HepG2 (cell line): ENCODE data around the gene TMIGD3. TPM values are rescaled to one million over a fixed set of nuclear protein-coding genes. Genes with fewer than 3 reads are reported as not detected.
A peak's percentile ranks its signal among the peaks of the same experiment; 100 is the strongest.

Experiments
- CHD4 ChIP-seq: fragments of 200-600 bp; sonication (generic); IDR thresholded peaks from 2 replicates; pipeline ENCODE4 v1.7.0; 2017; ENCODE audit warnings: mild to moderate bottlenecking, low read length, borderline replicate concordance
- GATAD2A ChIP-seq: IDR thresholded peaks from 2 replicates; pipeline ENCODE4 v1.6.1; 2016
- MAFG ChIP-seq: sonication (generic); formaldehyde crosslinking; IDR thresholded peaks from 2 replicates; pipeline ENCODE4 v1.5.1; 2020; ENCODE audit warnings: mild to moderate bottlenecking, missing genetic modification reagents
- PRPF4 ChIP-seq: fragments of 200-400 bp; formaldehyde crosslinking; IDR thresholded peaks from 2 replicates; pipeline ENCODE4 v1.6.1; 2016; ENCODE audit warnings: low read length, low read depth; ENCODE audit not compliant: poor library complexity, severe bottlenecking
- PTBP1 ChIP-seq: fragments of 200-400 bp; formaldehyde crosslinking; IDR thresholded peaks from 2 replicates; pipeline ENCODE4 v1.6.1; 2018; ENCODE audit warnings: low read length, low read depth; ENCODE audit not compliant: poor library complexity, severe bottlenecking
- STAT5B ChIP-seq: sonication (generic); formaldehyde crosslinking; IDR thresholded peaks from 2 replicates; pipeline ENCODE4 v1.4.0; 2020; ENCODE audit warnings: missing genetic modification reagents
- SUZ12 ChIP-seq: fragments of 150-350 bp; IDR thresholded peaks from 2 replicates; pipeline ENCODE4 v1.6.1; 2014; ENCODE audit warnings: low read depth, low read length
- ZMAT3 ChIP-seq: sonication (generic); formaldehyde crosslinking; conservative IDR thresholded peaks from 2 replicates; pipeline ENCODE4 v1.7.0; 2021; ENCODE audit warnings: missing genetic modification reagents
- ZMYM4 ChIP-seq: sonication (generic); formaldehyde crosslinking; IDR thresholded peaks from 2 replicates; pipeline ENCODE4 v1.8.1; 2023; ENCODE audit warnings: mild to moderate bottlenecking, missing genetic modification reagents
- ZNF296 ChIP-seq: sonication (generic); formaldehyde crosslinking; conservative IDR thresholded peaks from 2 replicates; pipeline ENCODE4 v1.5.0; 2020; ENCODE audit warnings: mild to moderate bottlenecking, missing genetic modification reagents
- ZNF598 ChIP-seq: sonication (generic); formaldehyde crosslinking; IDR thresholded peaks from 2 replicates; pipeline ENCODE4 v1.5.1; 2020; ENCODE audit warnings: mild to moderate bottlenecking, missing genetic modification reagents, borderline replicate concordance
- ZNF782 ChIP-seq: sonication (generic); formaldehyde crosslinking; IDR thresholded peaks from 2 replicates; pipeline ENCODE4 v1.4.0; 2020; ENCODE audit warnings: missing genetic modification reagents, mild to moderate bottlenecking, borderline replicate concordance
- ZNF790 ChIP-seq: sonication (generic); formaldehyde crosslinking; IDR thresholded peaks from 2 replicates; pipeline ENCODE4 v1.8.0; 2022; ENCODE audit warnings: missing genetic modification reagents, mild to moderate bottlenecking, borderline replicate concordance
- ZSCAN30 ChIP-seq: sonication (generic); formaldehyde crosslinking; IDR thresholded peaks from 2 replicates; pipeline ENCODE4 v1.5.0; 2020; ENCODE audit warnings: mild to moderate bottlenecking, missing genetic modification reagents
- polyA plus RNA-seq, 8 experiments: library from polyadenylated mRNA; depleted of rRNA in 3 of 8; stranded (reverse) in 7 of 8; unstranded in 1 of 8; fragments of >200 nt; fragmentation: Illumina TruSeq in 4 of 8; extraction: Trizol in 4 of 8; gene quantifications; 2 replicates each; pipeline versions ENCODE4 v1.2.1 to v1.2.3, GENCODE V29; 2011 to 2016; ENCODE audit warnings: low read depth in 4 of 8, missing spikeins in 1 of 8, mixed read lengths in 1 of 8; ENCODE audit not compliant: insufficient read depth in 1 of 8
- total RNA-seq, 5 experiments: library from RNA; depleted of rRNA; stranded (reverse); fragments of >200 nt; fragmentation: Illumina TruSeq; extraction: Trizol; gene quantifications; 2 replicates each; pipeline ENCODE4 v1.2.3, GENCODE V29; 2016; ENCODE audit warnings: low read depth in 1 of 5
- TF ChIP-seq, protein P1 (sequence below): sonication (generic); formaldehyde crosslinking; IDR thresholded peaks from 2 replicates; pipeline ENCODE4 v1.5.1; 2020; ENCODE audit warnings: mild to moderate bottlenecking, missing genetic modification reagents
- TF ChIP-seq, protein P2 (sequence below): sonication (generic); formaldehyde crosslinking; IDR thresholded peaks from 2 replicates; pipeline ENCODE4 v1.5.1; 2020; ENCODE audit warnings: mild to moderate bottlenecking, missing genetic modification reagents, moderate library complexity
- TF ChIP-seq, protein P3 (sequence below): sonication (generic); formaldehyde crosslinking; IDR thresholded peaks from 2 replicates; pipeline ENCODE4 v1.4.0; 2020; ENCODE audit warnings: missing genetic modification reagents
- TF ChIP-seq, protein P4 (sequence below): sonication (generic); formaldehyde crosslinking; IDR thresholded peaks from 2 replicates; pipeline ENCODE4 v1.5.0; 2020; ENCODE audit warnings: mild to moderate bottlenecking, missing genetic modification reagents
- TF ChIP-seq, protein P5 (sequence below): sonication (generic); formaldehyde crosslinking; conservative IDR thresholded peaks from 2 replicates; pipeline ENCODE4 v1.4.0; 2020; ENCODE audit warnings: missing genetic modification reagents

Gene TMIGD3
- total and polyA plus RNA-seq, 2 of the 13 experiments (the other 11 are each of a cell fraction or from before 2014, with no cell fraction given) = not detected

DNA sequence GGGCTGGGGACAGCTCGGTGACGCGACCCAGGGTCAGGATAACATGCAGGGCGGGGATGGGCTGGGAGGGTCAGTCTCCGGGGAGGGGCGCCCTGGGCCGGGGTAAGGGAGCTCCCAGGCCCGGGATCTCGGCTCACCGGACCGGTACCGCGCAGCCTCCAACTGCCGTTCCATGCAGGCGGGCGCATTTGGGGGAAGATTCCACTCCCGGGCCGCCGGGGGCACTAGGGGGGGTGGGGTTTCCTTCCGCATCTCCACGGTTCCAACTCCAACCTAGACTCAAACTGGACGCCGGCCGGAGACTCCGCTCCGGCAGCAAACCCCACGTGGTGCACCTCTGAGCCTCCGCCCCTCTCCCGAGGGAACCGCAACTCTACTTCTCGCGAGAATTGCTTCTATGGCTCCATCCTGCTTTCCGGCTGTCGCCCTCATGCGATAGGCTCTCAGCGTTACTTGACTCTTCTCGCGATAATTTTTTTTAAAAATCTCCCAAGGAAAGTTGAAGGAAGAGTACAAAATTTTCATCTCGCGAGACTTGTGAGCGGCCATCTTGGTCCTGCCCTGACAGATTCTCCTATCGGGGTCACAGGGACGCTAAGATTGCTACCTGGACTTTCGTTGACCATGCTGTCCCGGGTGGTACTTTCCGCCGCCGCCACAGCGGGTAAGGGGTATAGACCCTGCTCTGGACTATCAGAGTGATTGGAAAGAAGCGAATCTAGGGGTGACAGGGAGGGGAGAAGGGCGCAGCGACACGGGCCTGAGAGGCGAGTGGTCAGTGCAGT, 54.3 kb downstream of the TMIGD3 start, which contains the start of the genes ATP5PB and WDR77 (continued):
- TF ChIP-seq ZNF598 (CRISPR knock-in tag) (no peak), GATAD2A (CRISPR knock-in tag) (peak; percentile 21; the same call in 1 of the 2 replicates), ZNF782 (CRISPR knock-in tag) (no peak), ZNF790 (CRISPR knock-in tag) (no peak; the same call in 1 of the 2 replicates), SUZ12 (no peak), PTBP1 (no peak), ZMAT3 (no peak), PRPF4 (no peak), CHD4 (no peak), ZNF296 (CRISPR knock-in tag) (no peak), STAT5B (CRISPR knock-in tag) (no peak), ZMYM4 (peak; percentile 95), ZSCAN30 (CRISPR knock-in tag) (no peak), MAFG (CRISPR knock-in tag) (no peak)
- TF ChIP-seq, protein P1, sequence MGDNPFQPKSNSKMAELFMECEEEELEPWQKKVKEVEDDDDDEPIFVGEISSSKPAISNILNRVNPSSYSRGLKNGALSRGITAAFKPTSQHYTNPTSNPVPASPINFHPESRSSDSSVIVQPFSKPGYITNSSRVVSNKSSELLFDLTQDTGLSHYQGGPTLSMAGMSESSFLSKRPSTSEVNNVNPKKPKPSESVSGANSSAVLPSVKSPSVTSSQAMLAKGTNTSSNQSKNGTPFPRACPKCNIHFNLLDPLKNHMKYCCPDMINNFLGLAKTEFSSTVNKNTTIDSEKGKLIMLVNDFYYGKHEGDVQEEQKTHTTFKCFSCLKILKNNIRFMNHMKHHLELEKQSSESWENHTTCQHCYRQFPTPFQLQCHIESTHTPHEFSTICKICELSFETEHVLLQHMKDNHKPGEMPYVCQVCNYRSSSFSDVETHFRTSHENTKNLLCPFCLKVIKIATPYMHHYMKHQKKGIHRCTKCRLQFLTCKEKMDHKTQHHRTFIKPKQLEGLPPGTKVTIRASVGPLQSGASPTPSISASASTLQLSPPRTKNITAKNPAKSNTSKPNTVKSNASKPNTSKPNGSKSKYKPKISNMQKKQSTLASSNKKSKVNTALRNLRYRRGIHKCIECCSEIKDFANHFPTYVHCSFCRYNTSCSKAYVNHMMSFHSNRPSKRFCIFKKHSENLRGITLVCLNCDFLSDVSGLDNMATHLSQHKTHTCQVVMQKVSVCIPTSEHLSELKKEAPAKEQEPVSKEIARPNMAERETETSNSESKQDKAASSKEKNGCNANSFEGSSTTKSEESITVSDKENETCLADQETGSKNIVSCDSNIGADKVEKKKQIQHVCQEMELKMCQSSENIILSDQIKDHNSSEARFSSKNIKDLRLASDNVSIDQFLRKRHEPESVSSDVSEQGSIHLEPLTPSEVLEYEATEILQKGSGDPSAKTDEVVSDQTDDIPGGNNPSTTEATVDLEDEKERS = no peak; the same call in 1 of the 2 replicates
- TF ChIP-seq, protein P2, sequence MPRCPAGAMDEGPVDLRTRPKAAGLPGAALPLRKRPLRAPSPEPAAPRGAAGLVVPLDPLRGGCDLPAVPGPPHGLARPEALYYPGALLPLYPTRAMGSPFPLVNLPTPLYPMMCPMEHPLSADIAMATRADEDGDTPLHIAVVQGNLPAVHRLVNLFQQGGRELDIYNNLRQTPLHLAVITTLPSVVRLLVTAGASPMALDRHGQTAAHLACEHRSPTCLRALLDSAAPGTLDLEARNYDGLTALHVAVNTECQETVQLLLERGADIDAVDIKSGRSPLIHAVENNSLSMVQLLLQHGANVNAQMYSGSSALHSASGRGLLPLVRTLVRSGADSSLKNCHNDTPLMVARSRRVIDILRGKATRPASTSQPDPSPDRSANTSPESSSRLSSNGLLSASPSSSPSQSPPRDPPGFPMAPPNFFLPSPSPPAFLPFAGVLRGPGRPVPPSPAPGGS = no peak; the same call in 1 of the 2 replicates
- TF ChIP-seq, protein P3, sequence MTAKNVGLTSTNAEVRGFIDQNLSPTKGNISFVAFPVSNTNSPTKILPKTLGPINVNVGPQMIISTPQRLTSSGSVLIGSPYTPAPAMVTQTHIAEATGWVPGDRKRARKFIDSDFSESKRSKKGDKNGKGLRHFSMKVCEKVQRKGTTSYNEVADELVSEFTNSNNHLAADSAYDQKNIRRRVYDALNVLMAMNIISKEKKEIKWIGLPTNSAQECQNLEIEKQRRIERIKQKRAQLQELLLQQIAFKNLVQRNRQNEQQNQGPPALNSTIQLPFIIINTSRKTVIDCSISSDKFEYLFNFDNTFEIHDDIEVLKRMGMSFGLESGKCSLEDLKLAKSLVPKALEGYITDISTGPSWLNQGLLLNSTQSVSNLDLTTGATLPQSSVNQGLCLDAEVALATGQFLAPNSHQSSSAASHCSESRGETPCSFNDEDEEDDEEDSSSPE (CRISPR knock-in tag) = no peak; the same call in 1 of the 2 replicates
- TF ChIP-seq, protein P4, sequence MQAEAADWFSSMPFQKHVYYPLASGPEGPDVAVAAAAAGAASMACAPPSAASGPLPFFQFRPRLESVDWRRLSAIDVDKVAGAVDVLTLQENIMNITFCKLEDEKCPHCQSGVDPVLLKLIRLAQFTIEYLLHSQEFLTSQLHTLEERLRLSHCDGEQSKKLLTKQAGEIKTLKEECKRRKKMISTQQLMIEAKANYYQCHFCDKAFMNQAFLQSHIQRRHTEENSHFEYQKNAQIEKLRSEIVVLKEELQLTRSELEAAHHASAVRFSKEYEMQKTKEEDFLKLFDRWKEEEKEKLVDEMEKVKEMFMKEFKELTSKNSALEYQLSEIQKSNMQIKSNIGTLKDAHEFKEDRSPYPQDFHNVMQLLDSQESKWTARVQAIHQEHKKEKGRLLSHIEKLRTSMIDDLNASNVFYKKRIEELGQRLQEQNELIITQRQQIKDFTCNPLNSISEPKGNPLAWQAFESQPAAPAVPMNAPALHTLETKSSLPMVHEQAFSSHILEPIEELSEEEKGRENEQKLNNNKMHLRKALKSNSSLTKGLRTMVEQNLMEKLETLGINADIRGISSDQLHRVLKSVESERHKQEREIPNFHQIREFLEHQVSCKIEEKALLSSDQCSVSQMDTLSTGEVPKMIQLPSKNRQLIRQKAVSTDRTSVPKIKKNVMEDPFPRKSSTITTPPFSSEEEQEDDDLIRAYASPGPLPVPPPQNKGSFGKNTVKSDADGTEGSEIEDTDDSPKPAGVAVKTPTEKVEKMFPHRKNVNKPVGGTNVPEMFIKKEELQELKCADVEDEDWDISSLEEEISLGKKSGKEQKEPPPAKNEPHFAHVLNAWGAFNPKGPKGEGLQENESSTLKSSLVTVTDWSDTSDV (CRISPR knock-in tag) = no peak
- TF ChIP-seq, protein P5, sequence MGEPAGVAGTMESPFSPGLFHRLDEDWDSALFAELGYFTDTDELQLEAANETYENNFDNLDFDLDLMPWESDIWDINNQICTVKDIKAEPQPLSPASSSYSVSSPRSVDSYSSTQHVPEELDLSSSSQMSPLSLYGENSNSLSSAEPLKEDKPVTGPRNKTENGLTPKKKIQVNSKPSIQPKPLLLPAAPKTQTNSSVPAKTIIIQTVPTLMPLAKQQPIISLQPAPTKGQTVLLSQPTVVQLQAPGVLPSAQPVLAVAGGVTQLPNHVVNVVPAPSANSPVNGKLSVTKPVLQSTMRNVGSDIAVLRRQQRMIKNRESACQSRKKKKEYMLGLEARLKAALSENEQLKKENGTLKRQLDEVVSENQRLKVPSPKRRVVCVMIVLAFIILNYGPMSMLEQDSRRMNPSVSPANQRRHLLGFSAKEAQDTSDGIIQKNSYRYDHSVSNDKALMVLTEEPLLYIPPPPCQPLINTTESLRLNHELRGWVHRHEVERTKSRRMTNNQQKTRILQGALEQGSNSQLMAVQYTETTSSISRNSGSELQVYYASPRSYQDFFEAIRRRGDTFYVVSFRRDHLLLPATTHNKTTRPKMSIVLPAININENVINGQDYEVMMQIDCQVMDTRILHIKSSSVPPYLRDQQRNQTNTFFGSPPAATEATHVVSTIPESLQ (CRISPR knock-in tag) = no peak
